Astrocyte of the spinal cord (primary cell): ENCODE measurements around the gene TDRD7.

Source experiments
- DNase-seq: peaks from one replicate; pipeline ENCODE4 v3.0.0; 2011; ENCODE audit warnings: low read depth, low spot score
- H3K4me3 ChIP-seq: 2 replicates; pipeline ENCODE4 v1.5.1; 2011; ENCODE audit warnings: low read depth, mild to moderate bottlenecking, low read length, moderate library complexity
- CTCF ChIP-seq: IDR thresholded peaks from 2 replicates; pipeline ENCODE4 v1.5.1; 2012; ENCODE audit warnings: low read depth, mild to moderate bottlenecking, low read length, inconsistent platforms
- in situ Hi-C: cut with HindIII; loops from 2 replicates; pipeline ENCODE4 v1.10.0; 2017; ENCODE audit warnings: low sequenced_read_pairs

TDRD7 gene

GRCh38 chr9:97536480-97536879, 124.6 kb downstream of the TDRD7 start:
- no peak for TF ChIP-seq CTCF
- no peak overlapping the region for H3K4me3 ChIP-seq
- in situ Hi-C loops = no loop called here
- no peak for DNase-seq

- in situ Hi-C loops = no loop called here
- H3K4me3 ChIP-seq = no peak overlapping the region
- TF ChIP-seq CTCF = no peak
- no peak for DNase-seq
Observed at GRCh38 chr9:97543561-97543960, 131.7 kb downstream of the TDRD7 start.

- in situ Hi-C loops = no loop called here
Observed at GRCh38 chr9:97545486-97545885, 133.6 kb downstream of the TDRD7 start.

More at GRCh38 chr9:97545486-97545885, 133.6 kb downstream of the TDRD7 start:
- DNase-seq = no peak
- no peak for TF ChIP-seq CTCF
- no peak overlapping the region for H3K4me3 ChIP-seq
